ENCODE data around the gene CNNM2. TPM values are rescaled to one million over a fixed set of nuclear protein-coding genes. Genes with fewer than 3 reads are reported as not detected.

Gene CNNM2
- total and polyA plus RNA-seq, 11 donors = 1.3 to 6.3 (median 3.4) TPM

- H3K4me3 ChIP-seq = no peak overlapping the region
- peaks cover 0 to 19% (median 7%) of the 10 kb centered on the region in 12 donors for H3K4me1 ChIP-seq
- WGBS, 4 donors = 91 to 98% (median 95%) methylated on average over 3 of the region's 3 CpGs
- ATAC-seq (no peak), DNase-seq (no peak)
- intact Hi-C loops (cut with DNase I) = loop anchor here in 2 of 10 donors (5.0 to 10.0 kb wide), 2 partner anchors 38 to 55 kb away; partner anchors contain the start of gene NT5C2 (in 1 of the 2)
- H3K9me3 ChIP-seq = no peaks in the 10 kb centered on the region
- H3K27me3 ChIP-seq = no peaks in the 10 kb centered on the region
- H3K27ac ChIP-seq = no peak overlapping the region
- TF ChIP-seq POLR2A (IDR thresholded peaks at IDR 0.05) (no peak), CTCF (IDR thresholded peaks at IDR 0.05) (no peak)
- H3K36me3 ChIP-seq = peaks cover 0 to 75% (median 61%) of the 10 kb centered on the region in 9 donors
Observed at GRCh38 chr10:103139803-103140202, 221.7 kb downstream of the CNNM2 start.

Other genes with a start within 250 kb of the CNNM2 start
- 10 to 100 TPM in 7 of 9 donors, 1 to 10 TPM in 2; 5.8 to 17.0 (median 12.6) TPM for gene ARL3, start 203.9 kb upstream of the CNNM2 start, total RNA-seq
- 10 to 100 TPM in 1 of 2 donors, 1 to 10 TPM in 1; 9.0 to 19.3 TPM for gene ARL3, start 203.9 kb upstream of the CNNM2 start, polyA plus RNA-seq
- gene SFXN2, start 203.7 kb upstream of the CNNM2 start, total RNA-seq = 1 to 10 TPM in 7 of 9 donors, under 1 TPM in 2; 0.50 to 7.2 (median 2.4) TPM
- 1 to 10 TPM; 1.8 to 5.9 TPM for gene SFXN2, start 203.7 kb upstream of the CNNM2 start, polyA plus RNA-seq
- gene WBP1L, start 174.3 kb upstream of the CNNM2 start, total RNA-seq = 10 to 100 TPM; 18.5 to 75.1 (median 27.6) TPM
- gene WBP1L, start 174.3 kb upstream of the CNNM2 start, polyA plus RNA-seq = 10 to 100 TPM; 10.7 to 28.5 TPM
- under 1 TPM in 1 of 9 donors, not detected in 8; 0.25 TPM for gene CYP17A1, start 80.9 kb upstream of the CNNM2 start, total RNA-seq
- gene CYP17A1, start 80.9 kb upstream of the CNNM2 start, polyA plus RNA-seq = not detected
- gene BORCS7, start 64.0 kb upstream of the CNNM2 start, total RNA-seq = 10 to 100 TPM; 11.5 to 29.3 (median 16.9) TPM
- gene BORCS7, start 64.0 kb upstream of the CNNM2 start, polyA plus RNA-seq = 10 to 100 TPM; 15.4 to 32.9 TPM
- gene AS3MT, start 48.8 kb upstream of the CNNM2 start, total RNA-seq = 10 to 100 TPM in 7 of 9 donors, 1 to 10 TPM in 2; 8.6 to 29.0 (median 15.8) TPM
- gene AS3MT, start 48.8 kb upstream of the CNNM2 start, polyA plus RNA-seq = 10 to 100 TPM in 1 of 2 donors, 1 to 10 TPM in 1; 5.2 to 42.2 TPM

Data from heart left ventricle (tissue), 16 donors.